Omental fat pad (tissue), 4 donors: ENCODE data around the gene GABRR2. TPM values are rescaled to one million over a fixed set of nuclear protein-coding genes. Genes with fewer than 3 reads are reported as not detected.

Experiments used
- ATAC-seq: fragments of 150-250 bp; one replicate; pipeline ENCODE4 v1.9.1; 2016; ENCODE audit warnings: mild to moderate bottlenecking, moderate library complexity; ENCODE audit not compliant: low FRiP score
- DNase-seq: peaks from one replicate; pipeline ENCODE4 v3.0.0-alpha.2; 2019; ENCODE audit warnings: low spot score
- CTCF ChIP-seq, 3 donors: fragments of 450-650 bp; IDR thresholded peaks; one replicate each; pipeline ENCODE4 v1.5.1; 2016 to 2017; ENCODE audit warnings: antibody characterized with exemption in 3 of 3, mild to moderate bottlenecking in 3 of 3, moderate library complexity in 2 of 3
- total RNA-seq, 4 donors: library from RNA; depleted of rRNA; stranded (reverse); fragments of >200 nt; gene quantifications; one replicate each; pipeline ENCODE4 v1.1.0, GENCODE V29; 2016

The GABRR2 gene
- total RNA-seq, 4 donors from 2014 or later: 0.50 to 2.4 (median 1.3) TPM

- ATAC-seq (no peak), DNase-seq (no peak)
- no peak for TF ChIP-seq CTCF (IDR thresholded peaks at IDR 0.05)
These were observed 99.7 kb downstream of the GABRR2 start for GRCh38 chr6:89215391-89215790.

GRCh38 chr6:89214197-89214596 is 100.9 kb downstream of the GABRR2 start:
- ATAC-seq (no peak), DNase-seq (no peak)
- no peak for TF ChIP-seq CTCF (IDR thresholded peaks at IDR 0.05)

GRCh38 chr6:89212472-89212871 is 102.6 kb downstream of the GABRR2 start:
- no peak for TF ChIP-seq CTCF (IDR thresholded peaks at IDR 0.05)
- ATAC-seq: no peak
- no peak for DNase-seq

- DNase-seq (no peak), ATAC-seq (no peak)
- TF ChIP-seq CTCF (IDR thresholded peaks at IDR 0.05): no peak
These were observed 105.6 kb downstream of the GABRR2 start for GRCh38 chr6:89209457-89209856.

GRCh38 chr6:89208551-89208950 is 106.5 kb downstream of the GABRR2 start:
- ATAC-seq: no peak
- no peak for DNase-seq
- no peak for TF ChIP-seq CTCF (IDR thresholded peaks at IDR 0.05)

Other genes with a start within 250 kb of the GABRR2 start
- 100 to 1,000 TPM; 179 to 395 (median 279) TPM for gene PNRC1, start 234.5 kb downstream of the GABRR2 start, total RNA-seq
- 1 to 10 TPM in 2 of 4 donors, under 1 TPM in 1, not detected in 1; 0.25 to 3.4 (median 3.2) TPM for gene SRSF12, start 197.2 kb downstream of the GABRR2 start, total RNA-seq
- 10 to 100 TPM in 2 of 4 donors, 1 to 10 TPM in 2; 7.1 to 13.5 (median 10.1) TPM for gene PM20D2, start 169.2 kb downstream of the GABRR2 start, total RNA-seq
- not detected for gene GABRR1, start 97.9 kb downstream of the GABRR2 start, total RNA-seq
- gene UBE2J1, start 37.4 kb upstream of the GABRR2 start, total RNA-seq: 10 to 100 TPM; 32.3 to 62.2 (median 39.8) TPM
- 10 to 100 TPM; 11.8 to 41.8 (median 16.5) TPM for gene RRAGD, start 97.0 kb upstream of the GABRR2 start, total RNA-seq
- gene ANKRD6, start 117.9 kb upstream of the GABRR2 start, total RNA-seq: 10 to 100 TPM in 3 of 4 donors, 1 to 10 TPM in 1; 9.3 to 26.0 (median 12.4) TPM